A673 (cell line): ENCODE data around the gene GNG4. TPM values are rescaled to one million over a fixed set of nuclear protein-coding genes. Genes with fewer than 3 reads are reported as not detected.
"Not testable (repeated sequence)": the region's sequence is repeated elsewhere in the genome, so short reads cannot be mapped to it uniquely, and the experiment has no call there.

Experiments
- BruUV-seq: library from RNA; stranded (reverse); fragments of 400-500 nt; replicated peaks from 2 replicates; lab custom pipeline; 2021; lab: Mats Ljungman, UMichigan
- CTCF ChIA-PET: fragments of 300-600 bp; sonication (Branson Sonifier 250); formaldehyde crosslinking; loops from one replicate; lab custom pipeline; 2022; ENCODE audit warnings: antibody characterized with exemption; lab: Charles Lee
- POLR2A ChIA-PET: fragments of 300-600 bp; sonication (Branson Sonifier 250); formaldehyde crosslinking; loops from one replicate; lab custom pipeline; 2022; ENCODE audit warnings: antibody characterized with exemption; ENCODE audit not compliant: low non-redundant PET; lab: Charles Lee
- DNase-seq: peaks from one replicate; pipeline ENCODE4 v3.0.0-alpha.2; 2015; ENCODE audit warnings: low spot score
- H3K27ac ChIP-seq: fragments of 200-600 bp; sonication (generic); 2 replicates; pipeline ENCODE4 v1.5.1; 2016; ENCODE audit warnings: mixed run types, low read depth, mild to moderate bottlenecking, mixed read lengths, antibody characterized with exemption, low read length; ENCODE audit not compliant: poor library complexity, severe bottlenecking
- H3K27me3 ChIP-seq: fragments of 200-600 bp; sonication (generic); replicated peaks from 2 replicates; pipeline ENCODE4 v1.6.1; 2017; ENCODE audit warnings: mixed run types, low read depth, mild to moderate bottlenecking, mixed read lengths, antibody characterized with exemption, low read length; ENCODE audit not compliant: insufficient read depth, poor library complexity
- H3K36me3 ChIP-seq: fragments of 200-600 bp; sonication (generic); 2 replicates; pipeline ENCODE4 v1.6.1; 2016; ENCODE audit warnings: mixed run types, mild to moderate bottlenecking, mixed read lengths, antibody characterized with exemption, low read length; ENCODE audit not compliant: insufficient read depth, poor library complexity, severe bottlenecking
- H3K4me1 ChIP-seq: fragments of 200-600 bp; sonication (generic); 2 replicates; pipeline ENCODE4 v1.6.1; 2017; ENCODE audit warnings: mixed run types, mild to moderate bottlenecking, mixed read lengths, antibody characterized with exemption, low read length; ENCODE audit not compliant: insufficient read depth, poor library complexity, severe bottlenecking
- H3K4me3 ChIP-seq: fragments of 200-600 bp; sonication (generic); 2 replicates; pipeline ENCODE4 v1.5.1; 2016; ENCODE audit warnings: low read depth, mixed run types, mild to moderate bottlenecking, mixed read lengths, low read length; ENCODE audit not compliant: poor library complexity, severe bottlenecking
- H3K9me3 ChIP-seq: fragments of 200-600 bp; sonication (generic); 2 replicates; pipeline ENCODE4 v1.6.1; 2016; ENCODE audit warnings: mixed run types, low read depth, mild to moderate bottlenecking, mixed read lengths, antibody characterized with exemption, low read length; ENCODE audit not compliant: poor library complexity, severe bottlenecking
- CTCF ChIP-seq: fragments of 300-800, 200-600 bp; sonication (generic); conservative IDR thresholded peaks from 2 replicates; pipeline ENCODE4 v1.5.1; 2017; ENCODE audit warnings: low read depth, mild to moderate bottlenecking, antibody characterized with exemption, low read length, moderate library complexity, mixed read lengths
- EZH2 ChIP-seq: fragments of 200-600 bp; sonication (generic); IDR thresholded peaks from 2 replicates; pipeline ENCODE4 v1.6.1; 2017; ENCODE audit warnings: borderline replicate concordance, low read depth, mild to moderate bottlenecking, mixed read lengths, antibody characterized with exemption, low read length; ENCODE audit not compliant: poor library complexity, severe bottlenecking
- intact Hi-C: fragments of 100-400 bp; cut with micrococcal nuclease; formaldehyde crosslinking; loops from one replicate; pipeline ENCODE4 v1.10.0; 2022; ENCODE audit not compliant: unreplicated experiment
- total RNA-seq: library from RNA; stranded (reverse); gene quantifications from 2 replicates; pipeline ENCODE4 v1.2.3, GENCODE V29; 2021

Gene GNG4
- total RNA-seq, 1 experiment from 2014 or later, result 11.0 TPM

GRCh38 chr1:235597867-235598553, 51.6 kb downstream of the GNG4 start:
- TF ChIP-seq EZH2 (no peak), CTCF (peak; percentile 46)
- DNase-seq, result peak; percentile 52
- POLR2A ChIA-PET, result no interaction called here
- Histone ChIP-seq H3K36me3 (no peaks in the 10 kb centered on the region), H3K4me3 (no peak overlapping the region), H3K9me3 (no peaks in the 10 kb centered on the region), H3K4me1 (no peaks in the 10 kb centered on the region), H3K27me3 (no peaks in the 10 kb centered on the region), H3K27ac (no peak overlapping the region)
- CTCF ChIA-PET, result no interaction called here
- intact Hi-C loops, result no loop called here
- no TSS peak for BruUV-seq

GRCh38 chr1:235595079-235595478, 54.5 kb downstream of the GNG4 start:
- no peaks in the 10 kb centered on the region for H3K27me3 ChIP-seq
- no peaks in the 10 kb centered on the region for H3K4me1 ChIP-seq
- H3K36me3 ChIP-seq, result no peaks in the 10 kb centered on the region
- H3K27ac ChIP-seq, result no peak overlapping the region
- TF ChIP-seq CTCF (no peak), EZH2 (no peak)
- no peak overlapping the region for H3K4me3 ChIP-seq
- ChIA-PET CTCF (no interaction called here), POLR2A (no interaction called here)
- no peaks in the 10 kb centered on the region for H3K9me3 ChIP-seq
- intact Hi-C loops, result no loop called here
- BruUV-seq, result no TSS peak
- DNase-seq, result no peak

- POLR2A ChIA-PET, H3K9me3 ChIP-seq, DNase-seq, intact Hi-C loops, H3K4me3 ChIP-seq, CTCF ChIA-PET, H3K36me3 ChIP-seq, H3K4me1 ChIP-seq, BruUV-seq, H3K27ac ChIP-seq, H3K27me3 ChIP-seq: not testable (repeated sequence)
Observed at GRCh38 chr1:235594281-235594895, 55.2 kb downstream of the GNG4 start.
